ENCODE measurements around the gene LONP2. TPM values are rescaled to one million over a fixed set of nuclear protein-coding genes. Genes with fewer than 3 reads are reported as not detected.

Gene LONP2
- total and polyA plus RNA-seq, 9 of the 15 experiments (the other 6 are each of a cell fraction or from before 2014, with no cell fraction given): 8.1 to 41.2 (median 25.6) TPM

- Histone ChIP-seq H4K20me1 (replicated peaks; ENCODE audit: control insufficient read depth, insufficient read depth, low read length) (no peaks in the 10 kb centered on the region), H3K9me1 (ENCODE audit: control insufficient read depth, insufficient read depth, low read length) (no peaks in the 10 kb centered on the region), H3K27me3 (ENCODE audit: control insufficient read depth in 2 of 2, insufficient read depth in 2 of 2, low read length in 2 of 2) (no peaks in the 10 kb centered on the region), H3K4me1 (replicated peaks in 1 of 2; ENCODE audit: control insufficient read depth in 2 of 2, insufficient read depth in 2 of 2, low read length in 2 of 2) (no peaks in the 10 kb centered on the region; a peak in 2 of 5 replicates), H3K9me3 (replicated peaks; ENCODE audit: control insufficient read depth, insufficient read depth, low read depth, low read length) (no peaks in the 10 kb centered on the region), H3K4me3 (no peak overlapping the region), H3K36me3 (ENCODE audit: control insufficient read depth, insufficient read depth, low read length) (peaks cover 56% of the 10 kb centered on the region), H3K9ac (ENCODE audit: insufficient read depth in 1 of 2, low read depth in 2 of 2, low read length in 2 of 2) (no peak overlapping the region), H3K4me2 (ENCODE audit: insufficient read depth, low read length) (no peak overlapping the region), H2AFZ (ENCODE audit: low read depth, low read length) (no peak overlapping the region), H3K79me2 (ENCODE audit: control insufficient read depth, insufficient read depth, low read length) (peaks cover 6% of the 10 kb centered on the region; the same call in 1 of the 3 replicates), H3K27ac (ENCODE audit: extremely low read depth, low read depth, low read length) (no peak overlapping the region)
- in situ Hi-C loops (cut with MboI): no loop called here
- no TSS peak for BruUV-seq (replicated peaks)
- FAIRE-seq (no peak), ATAC-seq (no peak), DNase-seq (ENCODE audit: extremely low read depth in 1 of 4, low spot score in 3 of 4) (no peak)
- intact Hi-C loops (cut with micrococcal nuclease): no loop called here
- POLR2A ChIA-PET: no interaction called here
- CTCF ChIA-PET (ENCODE audit: low intra/inter-chr PET ratio): no interaction called here
- 96% methylated on average over 2 of the region's 2 CpGs for WGBS (ENCODE audit: insufficient coverage, low coverage, missing lambda C conversion rate)
- TF ChIP-seq CBFA2T3 (IDR thresholded peaks at IDR 0.05) (no peak), HLTF (IDR thresholded peaks at IDR 0.05) (no peak), GATA2 (CRISPR knock-in tag; IDR thresholded peaks at IDR 0.05) (no peak), E4F1 (CRISPR knock-in tag; IDR thresholded peaks at IDR 0.05; ENCODE audit: borderline replicate concordance) (no peak), TARDBP (IDR thresholded peaks at IDR 0.05) (no peak), ZNF609 (CRISPR knock-in tag; IDR thresholded peaks at IDR 0.05; ENCODE audit: borderline replicate concordance) (no peak), CBX5 (IDR thresholded peaks at IDR 0.05; ENCODE audit: borderline replicate concordance, low read depth) (no peak), HNRNPLL (IDR thresholded peaks at IDR 0.05; ENCODE audit: low read depth, low read length, poor library complexity, severe bottlenecking) (no peak), FOXP4 (CRISPR knock-in tag; IDR thresholded peaks at IDR 0.05; ENCODE audit: borderline replicate concordance) (no peak), COPS2 (conservative IDR thresholded peaks at IDR 0.05) (no peak), NR3C1 (CRISPR knock-in tag; IDR thresholded peaks at IDR 0.05) (no peak), NFE2 (IDR thresholded peaks at IDR 0.05; ENCODE audit: low read depth) (no peak), SRSF7 (optimal IDR thresholded peaks at IDR 0.05; ENCODE audit: low read depth, low read length) (no peak)
Observed at GRCh38 chr16:48280546-48280945, 36.4 kb downstream of the LONP2 start.
